ENCODE data around the gene TXNRD2. TPM values are rescaled to one million over a fixed set of nuclear protein-coding genes. Genes with fewer than 3 reads are reported as not detected.

TXNRD2 gene
- total RNA-seq, 1 experiment from 2014 or later, result 33.7 TPM

DNA sequence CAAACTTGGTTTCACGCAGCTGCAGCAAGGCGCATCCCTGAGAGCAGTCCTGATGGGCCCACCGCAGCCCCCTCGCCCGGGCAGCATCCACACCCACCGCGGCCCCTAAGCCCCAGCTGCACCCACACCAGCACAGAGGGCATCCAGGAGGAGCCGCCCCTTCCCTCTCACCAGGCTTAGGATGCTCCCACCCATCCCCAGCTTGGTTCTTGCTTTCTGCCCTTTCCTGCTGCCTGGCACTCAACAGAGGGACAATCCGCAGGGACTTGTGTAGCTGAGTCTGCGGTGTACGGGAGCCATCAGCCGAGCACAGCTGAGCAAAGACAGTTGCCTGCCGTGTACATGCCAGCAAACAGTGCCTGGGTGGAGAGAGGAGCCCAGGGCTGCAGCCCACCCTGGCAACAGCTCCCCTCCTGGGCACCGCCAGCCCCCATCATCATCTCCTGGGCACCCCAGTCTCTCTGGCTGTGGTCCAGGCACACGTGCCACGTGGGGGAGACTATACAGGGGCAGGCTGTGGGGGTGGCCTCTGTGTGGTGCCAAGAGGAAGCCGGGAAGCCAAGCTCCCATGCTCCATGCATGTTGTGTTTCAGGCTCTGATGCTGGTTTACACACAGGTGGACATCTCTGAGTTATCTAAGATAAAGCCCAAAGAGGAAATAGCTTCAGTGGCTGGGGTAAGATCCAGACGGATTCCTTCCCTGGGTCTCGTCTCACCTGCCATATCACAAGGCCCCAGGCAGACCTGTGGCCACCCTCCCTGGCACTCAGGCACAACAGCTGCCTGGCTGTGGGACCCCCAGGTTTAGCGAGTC, 50.9 kb downstream of the TXNRD2 start:
- H3K9me3 Mint-ChIP-seq (ENCODE audit: low read depth, unreplicated experiment), result no peaks in the 10 kb centered on the region
- no peaks in the 10 kb centered on the region for H3K4me1 Mint-ChIP-seq (ENCODE audit: low read depth, unreplicated experiment)
- H3K4me3 Mint-ChIP-seq (ENCODE audit: low read depth, unreplicated experiment), result no peak overlapping the region
- TF ChIP-seq CTCF (IDR thresholded peaks at IDR 0.05; ENCODE audit: unreplicated experiment), result no peak
- intact Hi-C loops (cut with micrococcal nuclease; ENCODE audit: unreplicated experiment), result no loop called here
- no peaks in the 10 kb centered on the region for H3K27me3 Mint-ChIP-seq (ENCODE audit: unreplicated experiment)
- BruUV-seq (replicated peaks), result no TSS peak
- CTCF ChIA-PET, result no interaction called here
- no peak for DNase-seq
- peaks cover 6% of the 10 kb centered on the region for H3K36me3 Mint-ChIP-seq (ENCODE audit: insufficient read depth, unreplicated experiment)
- no peak overlapping the region for H3K27ac Mint-ChIP-seq (ENCODE audit: unreplicated experiment)

DNA sequence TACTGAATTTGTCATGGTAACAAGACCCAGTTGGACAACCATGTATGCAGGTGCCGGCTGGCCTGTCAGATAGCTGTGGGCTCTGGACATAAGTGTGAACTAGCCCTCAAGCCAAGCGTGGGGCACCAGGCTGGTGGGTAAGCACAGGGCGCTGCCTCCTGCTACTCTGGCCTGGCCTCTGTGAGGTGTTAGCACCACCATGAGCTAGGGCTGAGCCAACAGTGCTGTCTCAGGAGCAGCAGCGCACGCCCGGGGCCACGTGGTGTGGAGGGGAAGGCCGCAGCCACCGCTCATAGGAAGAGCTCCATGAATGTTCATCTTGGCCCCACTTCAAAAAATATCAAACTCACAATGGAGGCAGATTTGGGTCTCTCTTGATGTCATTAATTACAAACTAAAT, 51.7 kb downstream of the TXNRD2 start:
- Mint-ChIP-seq H3K27me3 (ENCODE audit: unreplicated experiment) (no peaks in the 10 kb centered on the region), H3K4me1 (ENCODE audit: low read depth, unreplicated experiment) (no peaks in the 10 kb centered on the region), H3K27ac (ENCODE audit: unreplicated experiment) (no peak overlapping the region), H3K4me3 (ENCODE audit: low read depth, unreplicated experiment) (no peak overlapping the region), H3K9me3 (ENCODE audit: low read depth, unreplicated experiment) (no peaks in the 10 kb centered on the region), H3K36me3 (ENCODE audit: insufficient read depth, unreplicated experiment) (peaks cover 6% of the 10 kb centered on the region)
- BruUV-seq (replicated peaks), result no TSS peak
- intact Hi-C loops (cut with micrococcal nuclease; ENCODE audit: unreplicated experiment), result no loop called here
- no peak for DNase-seq
- TF ChIP-seq CTCF (IDR thresholded peaks at IDR 0.05; ENCODE audit: unreplicated experiment), result no peak
- CTCF ChIA-PET, result no interaction called here

DNA sequence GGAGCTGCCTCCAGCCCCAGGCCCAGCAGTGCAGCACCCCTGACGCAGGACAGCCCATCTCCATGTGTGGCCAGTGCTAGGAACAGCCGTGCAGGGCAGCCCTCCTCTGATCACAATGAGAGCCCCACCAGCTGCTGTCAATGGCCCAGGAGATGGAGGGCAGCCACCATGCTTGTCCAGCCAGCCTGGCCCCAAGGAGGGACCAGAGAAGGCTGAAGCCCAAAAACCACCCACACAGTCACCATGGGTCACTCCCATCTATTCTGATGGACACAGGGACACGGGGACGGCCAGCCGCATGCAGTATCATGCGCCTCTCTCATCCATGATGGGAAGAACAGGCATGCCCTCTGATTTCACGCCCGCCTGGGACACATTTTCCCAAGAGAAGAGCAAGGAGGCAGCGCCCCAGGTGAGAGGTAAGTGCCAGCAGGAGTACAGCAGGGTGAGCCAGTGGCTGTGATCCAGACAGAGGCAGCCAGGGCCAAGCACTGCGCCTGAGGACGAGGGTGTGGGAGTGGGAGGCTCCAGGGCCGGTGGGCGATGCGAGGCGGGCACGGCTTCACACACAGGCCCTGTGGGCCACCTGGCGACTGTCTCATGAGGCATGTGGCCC, 53.4 kb downstream of the TXNRD2 start:
- H3K4me1 Mint-ChIP-seq (ENCODE audit: low read depth, unreplicated experiment), result no peaks in the 10 kb centered on the region
- TF ChIP-seq CTCF (IDR thresholded peaks at IDR 0.05; ENCODE audit: unreplicated experiment), result no peak
- no peak overlapping the region for H3K4me3 Mint-ChIP-seq (ENCODE audit: low read depth, unreplicated experiment)
- DNase-seq, result no peak
- no TSS peak for BruUV-seq (replicated peaks)
- H3K36me3 Mint-ChIP-seq (ENCODE audit: insufficient read depth, unreplicated experiment), result peaks cover 6% of the 10 kb centered on the region
- no peak overlapping the region for H3K27ac Mint-ChIP-seq (ENCODE audit: unreplicated experiment)
- intact Hi-C loops (cut with micrococcal nuclease; ENCODE audit: unreplicated experiment), result no loop called here
- H3K27me3 Mint-ChIP-seq (ENCODE audit: unreplicated experiment), result no peaks in the 10 kb centered on the region
- H3K9me3 Mint-ChIP-seq (ENCODE audit: low read depth, unreplicated experiment), result no peaks in the 10 kb centered on the region
- CTCF ChIA-PET, result no interaction called here

- TF ChIP-seq CTCF (IDR thresholded peaks at IDR 0.05; ENCODE audit: unreplicated experiment), result no peak
- no TSS peak for BruUV-seq (replicated peaks)
- DNase-seq, result no peak
- Mint-ChIP-seq H3K4me3 (ENCODE audit: low read depth, unreplicated experiment) (no peak overlapping the region), H3K27me3 (ENCODE audit: unreplicated experiment) (no peaks in the 10 kb centered on the region), H3K36me3 (ENCODE audit: insufficient read depth, unreplicated experiment) (peaks cover 6% of the 10 kb centered on the region), H3K27ac (ENCODE audit: unreplicated experiment) (no peak overlapping the region), H3K4me1 (ENCODE audit: low read depth, unreplicated experiment) (no peaks in the 10 kb centered on the region), H3K9me3 (ENCODE audit: low read depth, unreplicated experiment) (no peaks in the 10 kb centered on the region)
- intact Hi-C loops (cut with micrococcal nuclease; ENCODE audit: unreplicated experiment), result no loop called here
- CTCF ChIA-PET, result interaction anchor here (1.2 kb wide), 1 partner anchor 17 kb away, joined by 3 read pairs; no protein-coding TSS in a partner anchor
Observed at GRCh38 chr22:19887256-19887985, 54.2 kb downstream of the TXNRD2 start.
